Fibroblast of lung (primary cell): ENCODE measurements around the gene C11orf68.

Source experiments
- CTCF ChIP-seq, 2 donors: IDR thresholded peaks in 1 of 2; conservative IDR thresholded peaks in 1 of 2; 1 replicate in 1 of 2; 2 replicates in 1 of 2; pipeline ENCODE4 v1.5.1; 2011 to 2012; ENCODE audit warnings: low read length in 2 of 2, control low read depth in 1 of 2, inconsistent platforms in 1 of 2, low read depth in 1 of 2, mild to moderate bottlenecking in 1 of 2
- EZH2 ChIP-seq: IDR thresholded peaks from 2 replicates; pipeline ENCODE4 v1.5.1; 2012; ENCODE audit warnings: low read length, control low read depth, mild to moderate bottlenecking; ENCODE audit errors: missing control alignments

GRCh38 chr11:65967329-65967934, 48.6 kb upstream of the C11orf68 start:
- TF ChIP-seq CTCF (conservative IDR thresholded peaks at IDR 0.05 in 1 of 2, IDR thresholded peaks at IDR 0.05 in 1 of 2; ENCODE audit: low read depth in 1 of 2, low read length in 2 of 2) (no peak), EZH2 (no peak)
